Endothelial cell (in vitro differentiated cells): ENCODE data around the gene REL. TPM values are rescaled to one million over a fixed set of nuclear protein-coding genes. Genes with fewer than 3 reads are reported as not detected.
"Not testable (repeated sequence)": the region's sequence is repeated elsewhere in the genome, so short reads cannot be mapped to it uniquely, and the experiment has no call there.

Experiments
- DNase-seq: peaks from one replicate; pipeline ENCODE4 v3.0.0; 2021; ENCODE audit warnings: low spot score
- H3K27ac Mint-ChIP-seq: one replicate; pipeline ENCODE4 v1.8.0; 2021; ENCODE audit warnings: mixed read lengths, inconsistent platforms; ENCODE audit not compliant: unreplicated experiment
- H3K27me3 Mint-ChIP-seq: one replicate; pipeline ENCODE4 v1.8.0; 2021; ENCODE audit warnings: mild to moderate bottlenecking, moderate library complexity, mixed read lengths, inconsistent platforms; ENCODE audit not compliant: unreplicated experiment
- H3K36me3 Mint-ChIP-seq: one replicate; pipeline ENCODE4 v1.8.0; 2021; ENCODE audit warnings: mild to moderate bottlenecking, low read depth, mixed read lengths, inconsistent platforms; ENCODE audit not compliant: unreplicated experiment
- H3K4me1 Mint-ChIP-seq: one replicate; pipeline ENCODE4 v1.8.0; 2021; ENCODE audit warnings: mild to moderate bottlenecking, mixed read lengths, inconsistent platforms; ENCODE audit not compliant: unreplicated experiment
- H3K4me3 Mint-ChIP-seq: one replicate; pipeline ENCODE4 v1.8.0; 2021; ENCODE audit warnings: mild to moderate bottlenecking, mixed read lengths, inconsistent platforms; ENCODE audit not compliant: unreplicated experiment
- H3K9me3 Mint-ChIP-seq: one replicate; pipeline ENCODE4 v1.8.0; 2021; ENCODE audit warnings: mixed read lengths, inconsistent platforms; ENCODE audit not compliant: unreplicated experiment
- total RNA-seq: library from RNA; stranded (reverse); fragmentation: NEBNext Ultra II Directional; extraction: Animal tissue kit (Norgen Biotek cat#: 25700); gene quantifications from one replicate; pipeline ENCODE4 v1.2.1, GENCODE V29; 2021; ENCODE audit not compliant: unreplicated experiment
- TF ChIP-seq, protein P1 (sequence below): fragments of 200-600 bp; sonication (generic); IDR thresholded peaks from one replicate; pipeline ENCODE4 v1.5.0; 2021; ENCODE audit warnings: antibody characterized with exemption; ENCODE audit not compliant: unreplicated experiment

REL gene
- total RNA-seq, 1 donor from 2014 or later, result 16.4 TPM

DNA sequence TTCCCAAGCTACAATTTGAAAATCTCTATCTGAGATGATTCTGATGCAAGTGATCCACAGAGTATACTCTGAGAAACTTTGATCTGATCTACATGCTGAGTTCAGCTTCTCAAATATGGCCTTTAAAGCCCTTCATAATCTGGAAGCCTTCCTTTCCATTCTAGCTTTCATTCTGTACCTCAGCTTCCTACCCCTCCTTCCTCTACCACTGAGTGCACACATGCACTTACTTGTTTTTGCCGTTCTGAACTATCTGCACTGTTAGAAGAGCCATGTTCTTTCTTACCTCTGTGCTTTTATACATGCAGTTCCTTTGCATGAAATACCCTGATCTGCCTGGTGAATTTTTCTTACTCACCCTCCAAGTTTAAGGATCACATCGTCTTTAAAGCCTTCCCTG is 25.0 kb downstream of the REL start:
- DNase-seq, result no peak
- H3K4me3 Mint-ChIP-seq, result no peak overlapping the region
- H3K27ac Mint-ChIP-seq, result no peak overlapping the region
- H3K27me3 Mint-ChIP-seq, result no peaks in the 10 kb centered on the region
- TF ChIP-seq, protein P1, sequence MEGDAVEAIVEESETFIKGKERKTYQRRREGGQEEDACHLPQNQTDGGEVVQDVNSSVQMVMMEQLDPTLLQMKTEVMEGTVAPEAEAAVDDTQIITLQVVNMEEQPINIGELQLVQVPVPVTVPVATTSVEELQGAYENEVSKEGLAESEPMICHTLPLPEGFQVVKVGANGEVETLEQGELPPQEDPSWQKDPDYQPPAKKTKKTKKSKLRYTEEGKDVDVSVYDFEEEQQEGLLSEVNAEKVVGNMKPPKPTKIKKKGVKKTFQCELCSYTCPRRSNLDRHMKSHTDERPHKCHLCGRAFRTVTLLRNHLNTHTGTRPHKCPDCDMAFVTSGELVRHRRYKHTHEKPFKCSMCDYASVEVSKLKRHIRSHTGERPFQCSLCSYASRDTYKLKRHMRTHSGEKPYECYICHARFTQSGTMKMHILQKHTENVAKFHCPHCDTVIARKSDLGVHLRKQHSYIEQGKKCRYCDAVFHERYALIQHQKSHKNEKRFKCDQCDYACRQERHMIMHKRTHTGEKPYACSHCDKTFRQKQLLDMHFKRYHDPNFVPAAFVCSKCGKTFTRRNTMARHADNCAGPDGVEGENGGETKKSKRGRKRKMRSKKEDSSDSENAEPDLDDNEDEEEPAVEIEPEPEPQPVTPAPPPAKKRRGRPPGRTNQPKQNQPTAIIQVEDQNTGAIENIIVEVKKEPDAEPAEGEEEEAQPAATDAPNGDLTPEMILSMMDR, result no peak
- no peaks in the 10 kb centered on the region for H3K9me3 Mint-ChIP-seq
- no peaks in the 10 kb centered on the region for H3K4me1 Mint-ChIP-seq
- H3K36me3 Mint-ChIP-seq, result peaks cover 7% of the 10 kb centered on the region

DNA sequence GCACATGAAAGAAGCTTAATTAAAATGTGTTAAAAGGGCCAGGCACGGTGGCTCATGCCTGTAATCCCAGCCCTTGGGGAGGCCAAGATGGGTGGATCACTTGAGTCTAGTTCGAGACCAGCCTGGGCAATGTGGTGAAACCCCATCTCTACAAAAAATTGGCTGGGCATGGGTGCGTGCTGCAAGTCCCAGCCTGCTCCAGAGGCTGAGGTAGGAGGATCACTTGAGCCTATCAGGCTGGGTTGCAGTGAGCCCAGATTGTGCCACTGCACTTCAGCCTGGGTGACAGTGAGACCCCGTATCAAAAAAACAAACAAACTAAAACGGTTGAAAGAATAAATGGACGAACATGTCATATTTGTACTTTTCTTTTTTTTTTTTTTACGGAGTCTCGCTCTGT is 26.0 kb downstream of the REL start:
- Mint-ChIP-seq H3K27me3 (no peaks in the 10 kb centered on the region), H3K36me3 (peaks cover 7% of the 10 kb centered on the region), H3K9me3 (no peaks in the 10 kb centered on the region), H3K4me1 (no peaks in the 10 kb centered on the region), H3K27ac (no peak overlapping the region), H3K4me3 (no peak overlapping the region)
- TF ChIP-seq, protein P1, result no peak
- DNase-seq, result no peak

DNA sequence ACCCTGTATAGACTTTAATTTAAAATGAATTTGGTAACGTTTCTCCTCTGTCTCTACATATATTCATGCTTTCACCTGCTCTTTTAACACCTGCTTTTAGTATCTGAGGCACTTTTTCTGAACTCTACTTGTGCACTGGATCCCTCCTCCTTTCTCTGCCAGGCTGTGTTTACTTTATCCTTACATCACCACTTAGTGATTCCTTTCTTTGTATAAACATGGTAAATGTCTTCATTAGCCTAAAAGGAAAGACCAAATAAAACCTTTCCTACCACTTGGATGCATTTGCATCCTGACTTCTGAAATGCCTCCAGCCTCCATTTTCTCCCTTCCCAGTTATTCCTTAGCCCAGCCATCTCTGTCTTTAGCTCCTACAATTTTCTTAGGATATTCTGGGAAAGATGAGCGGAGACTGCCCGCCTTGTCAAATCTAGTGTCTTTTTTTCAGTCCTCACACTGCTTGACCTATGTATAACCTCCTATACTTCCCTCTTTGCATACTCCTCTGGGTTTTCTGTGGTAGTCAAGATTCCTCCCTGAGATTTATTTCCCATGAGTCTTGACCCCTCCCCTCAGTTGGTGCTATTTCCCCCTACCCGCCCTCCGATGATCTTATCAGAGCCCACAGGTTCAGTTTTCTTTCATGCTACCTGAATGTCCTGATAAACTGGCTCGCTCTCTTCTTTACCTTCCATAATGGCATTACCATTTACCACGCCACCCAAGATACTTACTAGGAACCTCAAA is 44.8 kb downstream of the REL start:
- Mint-ChIP-seq H3K4me1 (peaks cover 14% of the 10 kb centered on the region), H3K4me3 (no peak overlapping the region), H3K27ac (no peak overlapping the region), H3K9me3 (no peaks in the 10 kb centered on the region), H3K27me3 (peaks cover 3% of the 10 kb centered on the region), H3K36me3 (peaks cover 23% of the 10 kb centered on the region)
- TF ChIP-seq, protein P1, result no peak
- DNase-seq, result no peak

DNA sequence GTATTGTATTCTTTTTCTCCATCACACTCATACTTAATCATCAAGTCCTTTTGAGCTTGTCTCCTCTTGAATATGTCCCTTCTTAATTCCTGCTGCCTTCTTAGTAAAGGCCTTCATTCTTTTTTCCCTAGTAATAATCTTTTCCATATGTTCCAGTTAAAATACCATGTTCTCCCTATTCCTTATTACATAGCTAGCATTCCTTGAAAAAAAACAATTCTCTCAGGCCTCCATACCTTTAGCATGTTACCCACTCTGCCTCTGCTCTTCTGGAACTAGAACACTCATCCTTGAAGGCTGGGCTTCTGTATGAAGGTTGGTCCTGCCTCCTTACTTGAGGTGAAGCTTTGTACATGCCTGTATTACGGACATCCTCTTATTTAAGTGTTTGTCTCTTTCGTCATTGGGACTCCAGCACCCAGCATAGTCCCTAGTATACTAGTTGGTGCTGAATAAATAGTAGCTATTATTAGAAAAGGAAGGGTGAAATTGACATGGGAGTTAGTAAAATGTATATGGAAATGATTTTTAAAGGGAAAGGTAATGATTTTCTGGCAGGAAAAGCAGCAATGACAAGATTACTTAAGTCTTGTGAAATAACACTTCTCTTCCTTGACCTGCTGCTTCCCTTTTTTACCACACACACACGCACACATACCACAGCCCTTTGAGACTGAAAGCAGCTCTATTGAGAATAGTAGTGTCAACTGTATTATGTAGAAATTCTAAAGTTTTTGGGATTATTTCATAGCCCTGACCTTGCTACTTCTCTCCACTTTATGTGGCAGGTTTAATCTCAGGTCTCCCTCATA is 45.6 kb downstream of the REL start:
- no peaks in the 10 kb centered on the region for H3K9me3 Mint-ChIP-seq
- H3K36me3 Mint-ChIP-seq, result peaks cover 19% of the 10 kb centered on the region
- H3K4me1 Mint-ChIP-seq, result peaks cover 14% of the 10 kb centered on the region
- H3K27ac Mint-ChIP-seq, result no peak overlapping the region
- no peak for DNase-seq
- TF ChIP-seq, protein P1, result no peak
- no peak overlapping the region for H3K4me3 Mint-ChIP-seq
- peaks cover 3% of the 10 kb centered on the region for H3K27me3 Mint-ChIP-seq

DNA sequence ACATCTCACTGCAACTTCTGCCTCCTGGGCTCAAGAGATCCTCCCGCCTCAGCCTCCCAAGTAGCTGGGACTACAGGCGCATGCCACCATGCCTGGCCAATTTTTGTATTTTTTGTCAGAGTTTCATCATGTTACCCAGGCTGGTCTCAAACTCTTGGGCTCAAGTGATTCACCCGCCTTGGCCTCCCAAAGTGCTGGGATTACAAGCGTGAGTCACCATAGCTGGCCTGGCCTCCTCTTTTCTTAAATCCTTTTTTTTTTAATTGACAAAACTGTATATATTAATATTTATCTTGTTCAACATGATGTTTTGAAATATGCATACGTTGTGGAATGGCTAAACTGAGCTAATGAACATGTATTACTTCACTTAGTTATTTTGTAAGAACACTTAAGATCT is 50.7 kb downstream of the REL start:
- not testable (repeated sequence) for H3K4me1 Mint-ChIP-seq, DNase-seq, H3K9me3 Mint-ChIP-seq, H3K27me3 Mint-ChIP-seq, H3K4me3 Mint-ChIP-seq, H3K27ac Mint-ChIP-seq
- H3K36me3 Mint-ChIP-seq, result peaks cover 12% of the 10 kb centered on the region
